HEK293 (cell line): ENCODE results near the gene SYT6.

ENCODE experiments used
- CTCF ChIA-PET: fragments of 350-600 bp; formaldehyde crosslinking; extraction: SDS; loops from one replicate; lab custom pipeline; 2021; ENCODE audit warnings: antibody characterized with exemption; lab: Yijun Ruan, JAX
- POLR2A ChIA-PET: fragments of 300-600 bp; formaldehyde crosslinking; extraction: SDS; loops from one replicate; lab custom pipeline; 2020; ENCODE audit warnings: antibody characterized with exemption, inconsistent platforms; lab: Yijun Ruan, JAX
- H3K27ac ChIP-seq: fragments of 200-500 bp; sonication (Bioruptor generic); 2 replicates; pipeline ENCODE4 v1.5.1; 2014; ENCODE audit warnings: low read depth, low read length, control low read depth, inconsistent platforms; ENCODE audit errors: extremely low read depth
- H3K36me3 ChIP-seq, 2 experiments: fragments of 200-500 bp in 1 of 2; sonication (Bioruptor generic) in 1 of 2; 1 replicate in 1 of 2; 2 replicates in 1 of 2; pipeline ENCODE4 v1.5.1; 2014 to 2017; ENCODE audit warnings: inconsistent platforms in 2 of 2, low read length in 2 of 2; ENCODE audit not compliant: control insufficient read depth in 2 of 2, insufficient read depth in 1 of 2
- H3K4me1 ChIP-seq: fragments of 200-500 bp; sonication (Bioruptor generic); 2 replicates; pipeline ENCODE4 v1.5.1; 2014; ENCODE audit warnings: mild to moderate bottlenecking, low read length, inconsistent platforms; ENCODE audit not compliant: control insufficient read depth, insufficient read depth
- H3K4me3 ChIP-seq: 2 replicates; pipeline ENCODE4 v1.5.1; 2011; ENCODE audit warnings: low read depth, mild to moderate bottlenecking, control low read depth, low read length, moderate library complexity
- H3K9me3 ChIP-seq: fragments of 200-500 bp; sonication (Bioruptor generic); 2 replicates; pipeline ENCODE4 v1.5.1; 2014; ENCODE audit warnings: low read depth, low read length, inconsistent platforms; ENCODE audit not compliant: control insufficient read depth, insufficient read depth
- HOXA7 ChIP-seq: sonication (generic); formaldehyde crosslinking; IDR thresholded peaks from 2 replicates; pipeline ENCODE4 v1.8.1; 2022; ENCODE audit warnings: missing genetic modification reagents, borderline replicate concordance
- KLF8 ChIP-seq: fragments of 450-650 bp; formaldehyde crosslinking; IDR thresholded peaks from 2 replicates; pipeline ENCODE4 v1.5.1; 2016; ENCODE audit warnings: missing biosample characterization, missing genetic modification characterization
- SALL2 ChIP-seq: fragments of 450-650 bp; formaldehyde crosslinking; IDR thresholded peaks from 2 replicates; pipeline ENCODE4 v1.5.0; 2017; ENCODE audit warnings: missing biosample characterization, mild to moderate bottlenecking, missing genetic modification characterization, borderline replicate concordance
- SCRT2 ChIP-seq: fragments of 450-650 bp; formaldehyde crosslinking; IDR thresholded peaks from 2 replicates; pipeline ENCODE4 v1.5.1; 2016; ENCODE audit warnings: missing biosample characterization, missing genetic modification characterization
- SP3 ChIP-seq: fragments of 450-650 bp; formaldehyde crosslinking; IDR thresholded peaks from 2 replicates; pipeline ENCODE4 v1.5.1; 2016; ENCODE audit warnings: missing biosample characterization, missing genetic modification characterization
- ZNF350 ChIP-seq: fragments of 450-650 bp; formaldehyde crosslinking; IDR thresholded peaks from 2 replicates; pipeline ENCODE4 v1.5.0; 2017; ENCODE audit warnings: missing biosample characterization, mild to moderate bottlenecking, missing genetic modification characterization
- ZNF561 ChIP-seq: fragments of 450-650 bp; IDR thresholded peaks from 2 replicates; pipeline ENCODE4 v1.5.1; 2018; ENCODE audit warnings: missing biosample characterization, missing genetic modification characterization, borderline replicate concordance
- ZNF600 ChIP-seq: fragments of 450-650 bp; formaldehyde crosslinking; IDR thresholded peaks from 2 replicates; pipeline ENCODE4 v1.5.1; 2016; ENCODE audit warnings: missing biosample characterization, missing genetic modification characterization
- ZNF626 ChIP-seq: fragments of 450-650 bp; sonication (Bioruptor Pico); formaldehyde crosslinking; IDR thresholded peaks from 2 replicates; pipeline ENCODE4 v1.5.1; 2018; ENCODE audit warnings: missing biosample characterization, missing genetic modification characterization, inconsistent platforms
- ZNF843 ChIP-seq: fragments of 450-650 bp; formaldehyde crosslinking; IDR thresholded peaks from 2 replicates; pipeline ENCODE4 v1.5.1; 2016; ENCODE audit warnings: missing biosample characterization, missing genetic modification characterization
- ZSCAN16 ChIP-seq: fragments of 450-650 bp; formaldehyde crosslinking; IDR thresholded peaks from 2 replicates; pipeline ENCODE4 v1.5.1; 2016; ENCODE audit warnings: missing biosample characterization, missing genetic modification characterization
- TF ChIP-seq, protein P1 (sequence below): fragments of 450-650 bp; formaldehyde crosslinking; IDR thresholded peaks from 2 replicates; pipeline ENCODE4 v1.5.1; 2016; ENCODE audit warnings: missing biosample characterization, missing genetic modification characterization
- TF ChIP-seq, protein P2 (sequence below): fragments of 450-650 bp; formaldehyde crosslinking; IDR thresholded peaks from 2 replicates; pipeline ENCODE4 v1.5.1; 2016; ENCODE audit warnings: missing biosample characterization, missing genetic modification characterization
- TF ChIP-seq, protein P3 (sequence below): fragments of 450-650 bp; formaldehyde crosslinking; IDR thresholded peaks from 2 replicates; pipeline ENCODE4 v1.5.1; 2016; ENCODE audit warnings: missing biosample characterization, missing genetic modification characterization
- TF ChIP-seq, protein P4 (sequence below): fragments of 450-650 bp; formaldehyde crosslinking; IDR thresholded peaks from 2 replicates; pipeline ENCODE4 v1.5.1; 2016; ENCODE audit warnings: missing biosample characterization, missing genetic modification characterization, low read depth
- TF ChIP-seq, protein P5 (sequence below): fragments of 450-650 bp; formaldehyde crosslinking; IDR thresholded peaks from 2 replicates; pipeline ENCODE4 v1.5.1; 2016; ENCODE audit warnings: missing biosample characterization, missing genetic modification characterization

Gene SYT6

DNA sequence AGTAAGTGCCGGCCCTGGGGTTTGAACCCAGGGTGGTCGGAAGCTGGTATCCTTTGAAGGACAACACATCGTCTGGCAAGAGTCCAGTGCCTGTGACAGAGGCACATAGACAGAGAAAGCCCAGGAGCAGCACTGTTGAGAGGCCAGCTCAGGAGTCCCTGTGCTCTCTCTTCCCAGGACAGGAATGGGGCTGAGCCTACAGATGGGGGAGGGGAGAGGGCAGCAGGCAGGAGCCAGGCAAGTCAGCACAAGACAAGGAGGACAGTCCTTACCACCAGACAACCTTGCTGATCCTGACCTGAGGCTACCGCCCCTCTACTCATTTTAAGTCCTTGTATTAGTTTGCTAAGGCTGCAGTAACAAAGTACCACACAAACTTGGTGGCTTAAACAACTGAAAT, 27.7 kb upstream of the SYT6 start:
- Histone ChIP-seq H3K27ac (no peak overlapping the region), H3K4me1 (no peaks in the 10 kb centered on the region), H3K4me3 (no peak overlapping the region), H3K36me3 (no peaks in the 10 kb centered on the region), H3K9me3 (no peaks in the 10 kb centered on the region)
- POLR2A ChIA-PET = no interaction called here
- TF ChIP-seq SALL2 = no peak
- no peak for TF ChIP-seq ZNF561 (tag by site-specific recombination)
- CTCF ChIA-PET = no interaction called here

DNA sequence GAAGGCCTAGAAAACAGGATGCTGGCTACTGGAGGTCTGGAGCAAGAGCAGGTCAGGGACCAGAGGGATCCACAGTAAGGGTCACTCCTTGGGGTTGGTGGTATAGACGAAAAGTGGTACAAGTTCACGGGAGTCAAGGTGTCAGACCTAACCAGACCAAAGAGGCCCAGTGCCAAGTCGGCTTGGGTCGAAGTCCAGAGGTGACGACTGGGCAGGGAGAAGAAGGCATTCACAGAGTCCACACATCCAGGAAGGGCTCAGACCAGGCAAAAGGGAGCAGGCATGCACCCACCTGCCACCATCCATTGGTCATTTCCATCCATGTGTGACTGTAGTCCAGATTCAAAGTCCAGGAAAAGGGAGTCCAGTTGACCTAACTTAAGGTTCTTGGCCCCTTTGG, 27.1 kb upstream of the SYT6 start:
- TF ChIP-seq, protein P1, sequence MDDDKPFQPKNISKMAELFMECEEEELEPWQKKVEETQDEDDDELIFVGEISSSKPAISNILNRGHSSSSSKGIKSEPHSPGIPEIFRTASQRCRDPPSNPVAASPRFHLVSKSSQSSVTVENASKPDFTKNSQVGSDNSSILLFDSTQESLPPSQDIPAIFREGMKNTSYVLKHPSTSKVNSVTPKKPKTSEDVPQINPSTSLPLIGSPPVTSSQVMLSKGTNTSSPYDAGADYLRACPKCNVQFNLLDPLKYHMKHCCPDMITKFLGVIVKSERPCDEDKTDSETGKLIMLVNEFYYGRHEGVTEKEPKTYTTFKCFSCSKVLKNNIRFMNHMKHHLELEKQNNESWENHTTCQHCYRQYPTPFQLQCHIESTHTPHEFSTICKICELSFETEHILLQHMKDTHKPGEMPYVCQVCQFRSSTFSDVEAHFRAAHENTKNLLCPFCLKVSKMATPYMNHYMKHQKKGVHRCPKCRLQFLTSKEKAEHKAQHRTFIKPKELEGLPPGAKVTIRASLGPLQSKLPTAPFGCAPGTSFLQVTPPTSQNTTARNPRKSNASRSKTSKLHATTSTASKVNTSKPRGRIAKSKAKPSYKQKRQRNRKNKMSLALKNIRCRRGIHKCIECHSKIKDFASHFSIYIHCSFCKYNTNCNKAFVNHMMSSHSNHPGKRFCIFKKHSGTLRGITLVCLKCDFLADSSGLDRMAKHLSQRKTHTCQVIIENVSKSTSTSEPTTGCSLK (tag by site-specific recombination) = no peak
- TF ChIP-seq ZNF561 (tag by site-specific recombination) = no peak
- TF ChIP-seq, all 188 proteins: peak for 0
- Histone ChIP-seq H3K4me1 (no peaks in the 10 kb centered on the region), H3K27ac (no peak overlapping the region), H3K4me3 (no peak overlapping the region), H3K36me3 (no peaks in the 10 kb centered on the region), H3K9me3 (no peaks in the 10 kb centered on the region)
- ChIA-PET CTCF (no interaction called here), POLR2A (no interaction called here)

DNA sequence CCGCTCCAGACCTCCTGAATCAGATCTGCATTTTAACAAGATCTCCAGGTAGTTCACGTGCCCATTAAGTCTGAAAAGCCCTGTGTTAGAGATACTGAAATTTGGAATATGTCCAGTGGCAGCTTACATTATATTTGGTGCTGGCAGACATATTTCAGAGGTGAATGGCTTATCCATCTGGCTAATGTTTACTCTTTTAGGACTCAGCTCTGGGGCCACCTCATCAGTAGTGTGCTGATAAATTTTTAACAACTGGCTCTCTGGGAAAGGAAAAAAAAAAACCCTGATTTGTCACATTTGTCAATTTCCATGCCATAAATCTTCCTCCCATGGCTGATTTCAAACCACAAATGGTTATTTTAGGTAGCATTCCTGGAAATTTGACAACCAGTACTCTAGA, 25.3 kb upstream of the SYT6 start:
- H3K4me3 ChIP-seq = no peak overlapping the region
- no peak for TF ChIP-seq ZNF843 (tag by site-specific recombination)
- no peaks in the 10 kb centered on the region for H3K36me3 ChIP-seq
- POLR2A ChIA-PET = no interaction called here
- no peak overlapping the region for H3K27ac ChIP-seq
- CTCF ChIA-PET = interaction anchor here (0.9 kb wide), 1 partner anchor 13 kb away, joined by 3 read pairs; no protein-coding TSS in a partner anchor
- H3K4me1 ChIP-seq = no peaks in the 10 kb centered on the region
- no peaks in the 10 kb centered on the region for H3K9me3 ChIP-seq

DNA sequence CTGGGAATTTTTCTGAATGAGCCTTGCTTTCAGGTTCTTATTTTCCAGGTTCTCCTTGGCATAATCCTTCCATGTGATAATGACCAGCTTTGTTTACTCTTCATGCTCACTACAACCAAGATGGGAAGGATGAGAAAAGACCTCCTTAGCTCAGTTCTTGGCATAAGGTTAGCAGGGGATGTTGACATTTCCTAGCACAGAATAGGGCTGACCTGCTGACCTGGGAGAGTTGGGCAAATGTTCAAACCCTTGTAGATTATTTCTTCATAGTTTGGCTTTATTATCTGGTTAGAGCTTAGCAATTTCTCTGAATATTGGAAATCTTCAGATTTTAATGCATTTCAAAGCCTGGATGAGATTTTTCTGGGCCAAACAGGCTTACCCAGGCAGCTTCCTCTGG, 23.6 kb upstream of the SYT6 start:
- no peaks in the 10 kb centered on the region for H3K36me3 ChIP-seq
- H3K27ac ChIP-seq = no peak overlapping the region
- CTCF ChIA-PET = no interaction called here
- no peaks in the 10 kb centered on the region for H3K9me3 ChIP-seq
- H3K4me3 ChIP-seq = no peak overlapping the region
- no peaks in the 10 kb centered on the region for H3K4me1 ChIP-seq
- POLR2A ChIA-PET = interaction anchor here (0.6 kb wide), 1 partner anchor 324 kb away, joined by 6 read pairs; no protein-coding TSS in a partner anchor
- TF ChIP-seq ZNF350 = no peak
- no peak for TF ChIP-seq ZNF626
- TF ChIP-seq HOXA7 (CRISPR knock-in tag) = no peak
- TF ChIP-seq, protein P2, sequence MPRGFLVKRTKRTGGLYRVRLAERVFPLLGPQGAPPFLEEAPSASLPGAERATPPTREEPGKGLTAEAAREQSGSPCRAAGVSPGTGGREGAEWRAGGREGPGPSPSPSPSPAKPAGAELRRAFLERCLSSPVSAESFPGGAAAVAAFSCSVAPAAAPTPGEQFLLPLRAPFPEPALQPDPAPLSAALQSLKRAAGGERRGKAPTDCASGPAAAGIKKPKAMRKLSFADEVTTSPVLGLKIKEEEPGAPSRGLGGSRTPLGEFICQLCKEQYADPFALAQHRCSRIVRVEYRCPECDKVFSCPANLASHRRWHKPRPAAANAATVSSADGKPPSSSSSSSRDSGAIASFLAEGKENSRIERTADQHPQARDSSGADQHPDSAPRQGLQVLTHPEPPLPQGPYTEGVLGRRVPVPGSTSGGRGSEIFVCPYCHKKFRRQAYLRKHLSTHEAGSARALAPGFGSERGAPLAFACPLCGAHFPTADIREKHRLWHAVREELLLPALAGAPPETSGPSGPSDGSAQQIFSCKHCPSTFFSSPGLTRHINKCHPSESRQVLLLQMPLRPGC (tag by site-specific recombination) = no peak
- no peak for TF ChIP-seq SP3
- TF ChIP-seq, protein P3, sequence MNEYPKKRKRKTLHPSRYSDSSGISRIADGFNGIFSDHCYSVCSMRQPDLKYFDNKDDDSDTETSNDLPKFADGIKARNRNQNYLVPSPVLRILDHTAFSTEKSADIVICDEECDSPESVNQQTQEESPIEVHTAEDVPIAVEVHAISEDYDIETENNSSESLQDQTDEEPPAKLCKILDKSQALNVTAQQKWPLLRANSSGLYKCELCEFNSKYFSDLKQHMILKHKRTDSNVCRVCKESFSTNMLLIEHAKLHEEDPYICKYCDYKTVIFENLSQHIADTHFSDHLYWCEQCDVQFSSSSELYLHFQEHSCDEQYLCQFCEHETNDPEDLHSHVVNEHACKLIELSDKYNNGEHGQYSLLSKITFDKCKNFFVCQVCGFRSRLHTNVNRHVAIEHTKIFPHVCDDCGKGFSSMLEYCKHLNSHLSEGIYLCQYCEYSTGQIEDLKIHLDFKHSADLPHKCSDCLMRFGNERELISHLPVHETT = no peak
- no peak for TF ChIP-seq ZNF843 (tag by site-specific recombination)
- TF ChIP-seq, protein P1 (tag by site-specific recombination) = no peak
- no peak for TF ChIP-seq KLF8
- TF ChIP-seq ZSCAN16 (tag by site-specific recombination) = no peak
- TF ChIP-seq, protein P4, sequence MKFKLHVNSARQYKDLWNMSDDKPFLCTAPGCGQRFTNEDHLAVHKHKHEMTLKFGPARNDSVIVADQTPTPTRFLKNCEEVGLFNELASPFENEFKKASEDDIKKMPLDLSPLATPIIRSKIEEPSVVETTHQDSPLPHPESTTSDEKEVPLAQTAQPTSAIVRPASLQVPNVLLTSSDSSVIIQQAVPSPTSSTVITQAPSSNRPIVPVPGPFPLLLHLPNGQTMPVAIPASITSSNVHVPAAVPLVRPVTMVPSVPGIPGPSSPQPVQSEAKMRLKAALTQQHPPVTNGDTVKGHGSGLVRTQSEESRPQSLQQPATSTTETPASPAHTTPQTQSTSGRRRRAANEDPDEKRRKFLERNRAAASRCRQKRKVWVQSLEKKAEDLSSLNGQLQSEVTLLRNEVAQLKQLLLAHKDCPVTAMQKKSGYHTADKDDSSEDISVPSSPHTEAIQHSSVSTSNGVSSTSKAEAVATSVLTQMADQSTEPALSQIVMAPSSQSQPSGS = no peak
- TF ChIP-seq ZNF600 (tag by site-specific recombination) = no peak
- TF ChIP-seq SCRT2 (tag by site-specific recombination) = no peak
- TF ChIP-seq, protein P5, sequence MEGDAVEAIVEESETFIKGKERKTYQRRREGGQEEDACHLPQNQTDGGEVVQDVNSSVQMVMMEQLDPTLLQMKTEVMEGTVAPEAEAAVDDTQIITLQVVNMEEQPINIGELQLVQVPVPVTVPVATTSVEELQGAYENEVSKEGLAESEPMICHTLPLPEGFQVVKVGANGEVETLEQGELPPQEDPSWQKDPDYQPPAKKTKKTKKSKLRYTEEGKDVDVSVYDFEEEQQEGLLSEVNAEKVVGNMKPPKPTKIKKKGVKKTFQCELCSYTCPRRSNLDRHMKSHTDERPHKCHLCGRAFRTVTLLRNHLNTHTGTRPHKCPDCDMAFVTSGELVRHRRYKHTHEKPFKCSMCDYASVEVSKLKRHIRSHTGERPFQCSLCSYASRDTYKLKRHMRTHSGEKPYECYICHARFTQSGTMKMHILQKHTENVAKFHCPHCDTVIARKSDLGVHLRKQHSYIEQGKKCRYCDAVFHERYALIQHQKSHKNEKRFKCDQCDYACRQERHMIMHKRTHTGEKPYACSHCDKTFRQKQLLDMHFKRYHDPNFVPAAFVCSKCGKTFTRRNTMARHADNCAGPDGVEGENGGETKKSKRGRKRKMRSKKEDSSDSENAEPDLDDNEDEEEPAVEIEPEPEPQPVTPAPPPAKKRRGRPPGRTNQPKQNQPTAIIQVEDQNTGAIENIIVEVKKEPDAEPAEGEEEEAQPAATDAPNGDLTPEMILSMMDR (tag by site-specific recombination) = no peak
